H4 (cell line): Measurements from ENCODE around the gene PCYT2. TPM values are rescaled to one million over a fixed set of nuclear protein-coding genes. Genes with fewer than 3 reads are reported as not detected.
"Not testable (repeated sequence)": the region's sequence is repeated elsewhere in the genome, so short reads cannot be mapped to it uniquely, and the experiment has no call there.

Experiments
- DNase-seq: peaks from one replicate; pipeline ENCODE4 v3.0.0-alpha.2; 2015; ENCODE audit warnings: low spot score
- total RNA-seq: library from RNA; depleted of rRNA; stranded (reverse); fragments of >200 nt; shearing (Covaris generic); gene quantifications from 2 replicates; pipeline ENCODE4 v1.2.3, GENCODE V29; 2014; rRNA removed

The PCYT2 gene
- total RNA-seq, result 34.7 and 39.0 TPM in 2 replicates

GRCh38 chr17:81911277-81911961 is at the start of gene PCYT2:
PCYT2 (minus strand) TSS chr17:81911399; CDS start chr17:81911355, 44 bp downstream.
- peak; percentile 77 for DNase-seq

GRCh38 chr17:81960130-81960958 is 49.1 kb upstream of the PCYT2 start:
- no peak for DNase-seq

GRCh38 chr17:81959362-81960129 is 48.3 kb upstream of the PCYT2 start:
- DNase-seq, result no peak

- DNase-seq, result no peak
Measured at GRCh38 chr17:81958633-81959342, 47.6 kb upstream of the PCYT2 start.

- no peak for DNase-seq
Measured at GRCh38 chr17:81957691-81958432, 46.7 kb upstream of the PCYT2 start.

- DNase-seq, result no peak
Measured at GRCh38 chr17:81956607-81957589, 45.7 kb upstream of the PCYT2 start.

GRCh38 chr17:81955756-81956544 is 44.8 kb upstream of the PCYT2 start:
- no peak for DNase-seq

GRCh38 chr17:81955058-81955681 is 44.0 kb upstream of the PCYT2 start:
- DNase-seq, result no peak

GRCh38 chr17:81954131-81955057 is 43.2 kb upstream of the PCYT2 start:
- no peak for DNase-seq

GRCh38 chr17:81953443-81953842 is 42.2 kb upstream of the PCYT2 start:
- DNase-seq, result not testable (repeated sequence)

GRCh38 chr17:81952792-81953228 is 41.6 kb upstream of the PCYT2 start:
- no peak for DNase-seq

- no peak for DNase-seq
Measured at GRCh38 chr17:81951785-81952684, 40.8 kb upstream of the PCYT2 start.

- no peak for DNase-seq
Measured at GRCh38 chr17:81950501-81950900, 39.3 kb upstream of the PCYT2 start.

GRCh38 chr17:81948635-81949378 is 37.6 kb upstream of the PCYT2 start:
- DNase-seq, result no peak

- DNase-seq, result no peak
Measured at GRCh38 chr17:81947189-81947588, 36.0 kb upstream of the PCYT2 start, which contains the start of gene MYADML2. MYADML2 (minus strand) TSS chr17:81947233; CDS start chr17:81941741, 5,492 bp downstream.
